ENCODE measurements around the gene FCHSD2. TPM values are rescaled to one million over a fixed set of nuclear protein-coding genes. Genes with fewer than 3 reads are reported as not detected.

Gene FCHSD2
- total and polyA plus RNA-seq, 2 of the 8 experiments (the other 6 are each of a cell fraction or from before 2014, with no cell fraction given): 4.1 to 7.8 TPM

DNA sequence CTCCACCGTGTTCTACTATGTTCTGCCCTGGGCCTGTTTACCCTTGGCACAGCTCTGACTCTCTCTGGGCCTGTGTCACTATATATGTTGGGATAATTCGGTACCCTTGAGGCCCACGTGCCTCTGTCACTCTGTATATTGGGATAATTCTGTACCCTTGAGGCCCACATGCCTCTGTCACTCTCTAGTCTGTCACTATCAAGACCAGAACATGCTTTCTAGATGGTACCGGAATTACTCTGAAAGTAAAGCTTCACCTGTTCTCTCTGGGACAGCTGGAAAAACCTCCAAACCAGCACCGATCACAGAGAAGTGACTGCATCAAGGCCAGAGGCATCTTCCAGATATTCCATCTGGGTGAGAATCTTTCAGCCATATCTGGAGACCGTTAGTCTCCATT lies 9.3 kb upstream of the FCHSD2 start:
- POLR2A ChIA-PET (ENCODE audit: partially characterized antibody): no interaction called here
- no peak for TF ChIP-seq NANOG (IDR thresholded peaks at IDR 0.05; ENCODE audit: insufficient read depth, low read depth, low read length, poor library complexity, severe bottlenecking)
- TF ChIP-seq SIX5 (IDR thresholded peaks at IDR 0.05; ENCODE audit: low read depth, low read length): no peak
- TF ChIP-seq TCF12 (IDR thresholded peaks at IDR 0.05; ENCODE audit: low read depth, low read length): no peak
- TF ChIP-seq MAFK (IDR thresholded peaks at IDR 0.05; ENCODE audit: low read depth, low read length): no peak
- 82% methylated on average over 6 of the region's 6 CpGs; no CpG with 5 or more reads in 1 of the 2 experiments for WGBS, 2 experiments (ENCODE audit: extremely low coverage in 1 of 2, insufficient coverage in 1 of 2, insufficient read length in 1 of 2, insufficient replicate concordance in 2 of 2, low coverage in 1 of 2, low lambda C conversion rate in 2 of 2, missing lambda C conversion rate in 1 of 2)

More for the DNA sequence above, 9.3 kb upstream of the FCHSD2 start:
- Histone ChIP-seq H3K36me3 (ENCODE audit: control insufficient read depth in 2 of 4, insufficient read depth in 4 of 4, low read length in 3 of 4) (no peaks in the 10 kb centered on the region), H4K20me1 (replicated peaks in 1 of 2; ENCODE audit: control insufficient read depth in 1 of 2, insufficient read depth in 2 of 2, low read length in 2 of 2) (no peaks in the 10 kb centered on the region), H3K23me2 (ENCODE audit: low read depth, low read length) (no peaks in the 10 kb centered on the region), H3K4me3 (ENCODE audit: extremely low read depth in 1 of 4, insufficient read depth in 2 of 4, low read depth in 3 of 4, low read length in 4 of 4) (no peak overlapping the region), H3K4ac (replicated peaks; ENCODE audit: insufficient read length, low read depth, low read length) (no peak overlapping the region), H3K18ac (ENCODE audit: extremely low read depth, low read length) (no peak overlapping the region), H3K4me1 (replicated peaks in 1 of 4; ENCODE audit: control insufficient read depth in 3 of 4, insufficient read depth in 4 of 4, low read length in 3 of 4) (peaks cover 4 to 17% (median 8%) of the 10 kb centered on the region in 4 experiments; a peak in 6 of 7 replicates), H3K23ac (ENCODE audit: insufficient read length) (no peak overlapping the region), H3K56ac (replicated peaks; ENCODE audit: insufficient read length, low read depth, low read length) (no peak overlapping the region), H3K27ac (ENCODE audit: low read depth, low read length) (no peak overlapping the region), H2BK12ac (ENCODE audit: low read depth, low read length) (no peak overlapping the region), H2AK5ac (ENCODE audit: low read depth, low read length) (no peak overlapping the region), H2BK5ac (ENCODE audit: low read depth, low read length) (no peak overlapping the region), H3K79me1 (ENCODE audit: low read depth, low read length) (no peaks in the 10 kb centered on the region), H4K91ac (replicated peaks; ENCODE audit: insufficient read length, low read length) (no peak overlapping the region), H3K79me2 (ENCODE audit: control insufficient read depth in 1 of 2, insufficient read depth in 2 of 2, low read length in 2 of 2) (no peaks in the 10 kb centered on the region), H3K9me3 (ENCODE audit: insufficient read depth in 2 of 2, low read depth in 1 of 2, low read length in 1 of 2) (no peaks in the 10 kb centered on the region), H2BK20ac (ENCODE audit: low read length) (no peak overlapping the region), H3K27me3 (replicated peaks in 1 of 4; ENCODE audit: control insufficient read depth in 3 of 4, extremely low read depth in 1 of 4, insufficient read depth in 3 of 4, low read length in 3 of 4) (no peaks in the 10 kb centered on the region), H3K4me2 (ENCODE audit: insufficient read depth in 1 of 2, low read depth in 2 of 2, low read length in 2 of 2) (no peak overlapping the region), H4K8ac (ENCODE audit: extremely low read depth, insufficient read depth, low read length) (no peak overlapping the region), H3K9ac (replicated peaks in 1 of 4; ENCODE audit: extremely low read depth in 1 of 4, low read depth in 3 of 4, low read length in 3 of 4) (no peak overlapping the region), H2BK120ac (replicated peaks; ENCODE audit: low read depth, low read length) (no peak overlapping the region), H2AFZ (ENCODE audit: low read length) (no peak overlapping the region), H4K5ac (ENCODE audit: insufficient read length, low read depth, low read length) (no peak overlapping the region), H3K14ac (ENCODE audit: insufficient read length) (no peak overlapping the region), H2BK15ac (ENCODE audit: low read length) (no peak overlapping the region)
- no peak for DNase-seq (ENCODE audit: low read depth in 1 of 2, low spot score in 2 of 2)
- CTCF ChIA-PET (ENCODE audit: partially characterized antibody): interaction anchor here (2.4 to 4.7 kb wide), 3 partner anchors 10 to 27 kb away, joined by 10 to 27 read pairs (median 13); no protein-coding TSS in a partner anchor
- FAIRE-seq: no peak
